Activated B cell treated with CpG ODN at 0.5 μM for 24 hours (primary cell): ENCODE data around the gene NDUFA1. TPM values are rescaled to one million over a fixed set of nuclear protein-coding genes. Genes with fewer than 3 reads are reported as not detected.
"Not testable (repeated sequence)": the region's sequence is repeated elsewhere in the genome, so short reads cannot be mapped to it uniquely, and the experiment has no call there.

Experiments
- ATAC-seq: fragments of 200-7000 bp; cut with Tn5 transposase; one replicate; pipeline ENCODE4 v1.10.0; 2021; ENCODE audit warnings: low read depth, mild to moderate bottlenecking, moderate library complexity
- CTCF ChIA-PET: fragments of 350-600 bp; sonication (Branson Sonifier 250); formaldehyde crosslinking; loops from one replicate; lab custom pipeline; 2021; ENCODE audit warnings: antibody characterized with exemption; lab: Charles Lee
- POLR2A ChIA-PET: fragments of 350-600 bp; sonication (Branson Sonifier 250); formaldehyde crosslinking; loops from one replicate; lab custom pipeline; 2021; ENCODE audit warnings: antibody characterized with exemption; lab: Charles Lee
- DNase-seq: peaks from one replicate; pipeline ENCODE4 v3.0.0; 2022
- H3K27ac Mint-ChIP-seq: one replicate; pipeline ENCODE4 v1.8.0; 2020; ENCODE audit warnings: mixed read lengths
- H3K27me3 Mint-ChIP-seq: one replicate; pipeline ENCODE4 v1.8.0; 2021; ENCODE audit warnings: mixed read lengths
- H3K36me3 Mint-ChIP-seq: one replicate; pipeline ENCODE4 v1.8.0; 2021; ENCODE audit warnings: low read depth, mixed read lengths
- H3K4me1 Mint-ChIP-seq: one replicate; pipeline ENCODE4 v1.8.0; 2021; ENCODE audit warnings: mixed read lengths
- H3K4me3 Mint-ChIP-seq: one replicate; pipeline ENCODE4 v1.8.0; 2020; ENCODE audit warnings: mild to moderate bottlenecking, mixed read lengths
- H3K9me3 Mint-ChIP-seq: one replicate; pipeline ENCODE4 v1.8.0; 2020; ENCODE audit warnings: mixed read lengths
- intact Hi-C: fragments of 100-400 bp; cut with micrococcal nuclease; formaldehyde crosslinking; loops from one replicate; pipeline ENCODE4 v1.15.1; 2024
- total RNA-seq: library from RNA; stranded (reverse); gene quantifications from 2 replicates; pipeline ENCODE4 v1.2.3, GENCODE V29; 2022
- TF ChIP-seq, protein P1 (sequence below): fragments of 200-600 bp; IDR thresholded peaks from one replicate; pipeline ENCODE4 v1.8.0; 2022; ENCODE audit warnings: antibody characterized with exemption, mild to moderate bottlenecking

Gene NDUFA1
- total RNA-seq, 1 donor from 2014 or later, result 65.3 TPM

DNA sequence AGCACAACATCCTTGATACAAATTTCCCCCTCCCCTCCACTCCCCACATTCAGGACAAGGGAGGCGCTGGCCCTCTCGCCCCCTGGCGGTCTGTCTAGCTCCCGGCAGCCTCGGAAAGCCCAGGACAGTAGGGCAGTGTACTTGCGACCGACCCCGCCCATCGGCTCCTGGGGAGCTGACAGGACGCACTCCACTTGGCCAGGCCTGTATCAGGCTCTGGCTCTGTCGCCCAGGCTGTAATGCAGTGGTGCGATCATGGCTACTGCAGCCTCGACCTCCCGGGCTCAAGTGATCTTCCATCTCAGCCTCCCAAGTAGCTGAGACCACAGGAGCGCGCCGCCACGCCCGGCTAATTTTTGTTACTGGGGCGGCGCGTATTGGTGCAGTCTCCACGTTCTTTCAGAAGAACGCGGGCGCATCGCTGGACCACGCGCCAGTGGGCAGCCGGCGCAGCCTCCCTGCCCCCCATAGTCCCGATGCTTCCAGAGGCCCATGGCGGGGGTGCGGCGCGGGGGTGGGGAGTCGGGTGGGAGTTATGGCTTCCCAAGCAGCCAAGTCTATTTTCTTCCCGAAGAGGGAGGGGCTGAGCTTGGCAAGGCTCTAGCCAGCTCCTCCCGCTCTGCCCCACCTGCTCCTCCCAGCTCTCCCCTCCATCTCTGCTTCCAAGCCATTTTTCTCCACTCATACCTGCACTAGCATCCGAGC is 16.2 kb downstream of the NDUFA1 start:
- peak overlapping the region; percentile 44 for H3K4me3 Mint-ChIP-seq
- ChIA-PET POLR2A (interaction anchor here (0.7 to 1.0 kb wide), 3 partner anchors 14 to 1071 kb away, joined by 3 to 5 read pairs (median 3); partner anchors contain the start of gene RPL39), CTCF (interaction anchor here (0.6 to 0.9 kb wide), 2 partner anchors 9 to 26 kb away, joined by 3 to 4 read pairs; no protein-coding TSS in a partner anchor)
- H3K9me3 Mint-ChIP-seq, result no peaks in the 10 kb centered on the region
- no peak overlapping the region for H3K27ac Mint-ChIP-seq
- DNase-seq, result peak; percentile 37
- peaks cover 5% of the 10 kb centered on the region for H3K4me1 Mint-ChIP-seq
- peak; percentile 86 for ATAC-seq
- no peaks in the 10 kb centered on the region for H3K36me3 Mint-ChIP-seq
- intact Hi-C loops, result no loop called here
- H3K27me3 Mint-ChIP-seq, result no peaks in the 10 kb centered on the region
- TF ChIP-seq, protein P1, sequence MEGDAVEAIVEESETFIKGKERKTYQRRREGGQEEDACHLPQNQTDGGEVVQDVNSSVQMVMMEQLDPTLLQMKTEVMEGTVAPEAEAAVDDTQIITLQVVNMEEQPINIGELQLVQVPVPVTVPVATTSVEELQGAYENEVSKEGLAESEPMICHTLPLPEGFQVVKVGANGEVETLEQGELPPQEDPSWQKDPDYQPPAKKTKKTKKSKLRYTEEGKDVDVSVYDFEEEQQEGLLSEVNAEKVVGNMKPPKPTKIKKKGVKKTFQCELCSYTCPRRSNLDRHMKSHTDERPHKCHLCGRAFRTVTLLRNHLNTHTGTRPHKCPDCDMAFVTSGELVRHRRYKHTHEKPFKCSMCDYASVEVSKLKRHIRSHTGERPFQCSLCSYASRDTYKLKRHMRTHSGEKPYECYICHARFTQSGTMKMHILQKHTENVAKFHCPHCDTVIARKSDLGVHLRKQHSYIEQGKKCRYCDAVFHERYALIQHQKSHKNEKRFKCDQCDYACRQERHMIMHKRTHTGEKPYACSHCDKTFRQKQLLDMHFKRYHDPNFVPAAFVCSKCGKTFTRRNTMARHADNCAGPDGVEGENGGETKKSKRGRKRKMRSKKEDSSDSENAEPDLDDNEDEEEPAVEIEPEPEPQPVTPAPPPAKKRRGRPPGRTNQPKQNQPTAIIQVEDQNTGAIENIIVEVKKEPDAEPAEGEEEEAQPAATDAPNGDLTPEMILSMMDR, result no peak

DNA sequence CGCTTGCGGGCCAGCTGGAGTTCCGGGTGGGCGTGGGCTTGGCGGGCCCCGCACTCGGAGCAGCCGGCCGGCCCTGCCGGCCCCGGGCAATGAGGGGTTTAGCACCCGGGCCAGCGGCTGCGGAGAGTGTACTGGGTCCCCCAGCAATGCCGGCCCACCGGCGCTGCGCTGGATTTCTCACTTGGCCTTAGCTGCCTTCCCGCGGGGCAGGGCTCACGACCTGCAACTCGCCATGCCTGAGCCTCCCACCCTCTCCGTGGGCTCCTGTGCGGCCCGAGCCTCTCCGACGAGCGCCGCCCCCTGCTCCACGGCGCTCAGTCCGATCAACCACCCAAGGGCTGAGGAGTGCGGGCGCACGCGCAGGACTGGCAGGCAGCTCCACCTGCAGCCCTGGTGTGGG is 19.0 kb downstream of the NDUFA1 start:
- intact Hi-C loops, DNase-seq, CTCF ChIA-PET, H3K27me3 Mint-ChIP-seq, H3K4me3 Mint-ChIP-seq, H3K36me3 Mint-ChIP-seq, H3K9me3 Mint-ChIP-seq, ATAC-seq, H3K4me1 Mint-ChIP-seq, H3K27ac Mint-ChIP-seq: not testable (repeated sequence)
- POLR2A ChIA-PET, result interaction anchor here (0.6 kb wide), 1 partner anchor 285 kb away, joined by 10 read pairs; no protein-coding TSS in a partner anchor

- H3K27me3 Mint-ChIP-seq, CTCF ChIA-PET, ATAC-seq, H3K4me3 Mint-ChIP-seq, H3K9me3 Mint-ChIP-seq, POLR2A ChIA-PET, DNase-seq, H3K27ac Mint-ChIP-seq, intact Hi-C loops, H3K36me3 Mint-ChIP-seq, H3K4me1 Mint-ChIP-seq: not testable (repeated sequence)
These were observed 20.5 kb downstream of the NDUFA1 start for GRCh38 chrX:119891961-119892692.

DNA sequence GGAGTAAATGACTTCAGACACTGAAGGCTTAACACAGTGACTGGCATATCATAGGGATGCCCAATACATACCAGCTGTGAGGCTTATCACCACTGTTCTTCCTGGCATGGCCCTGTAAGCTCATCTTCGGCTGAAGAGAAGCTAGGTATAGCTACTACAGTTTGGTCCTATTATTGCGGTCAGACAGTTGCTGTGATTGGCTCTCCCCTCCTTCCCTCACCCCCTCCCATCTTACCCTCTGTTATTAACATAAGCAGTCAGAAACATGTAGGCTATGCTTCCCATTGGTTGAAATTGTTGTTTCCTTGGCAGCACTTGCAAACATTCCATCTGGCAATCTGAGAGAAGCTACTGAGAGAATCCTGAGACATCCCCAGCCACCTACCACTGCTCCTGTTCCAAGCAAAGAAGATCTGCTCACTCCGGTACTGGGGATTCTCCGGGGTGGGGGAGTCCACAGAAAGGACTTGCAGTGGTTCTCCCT is 24.3 kb downstream of the NDUFA1 start, which contains the start of gene AKAP14:
Gene AKAP14, plus strand, starts transcription at position 51 of the 484 bp plus-strand sequence. CDS start 7,331 bp downstream, outside the sequence.
- ChIA-PET POLR2A (no interaction called here), CTCF (no interaction called here)
- Mint-ChIP-seq H3K27me3 (no peaks in the 10 kb centered on the region), H3K36me3 (no peaks in the 10 kb centered on the region), H3K9me3 (no peaks in the 10 kb centered on the region), H3K4me3 (no peak within 1 kb of the TSS), H3K27ac (no peak within 1 kb of the TSS), H3K4me1 (no peaks in the 10 kb centered on the region)
- no peak for DNase-seq
- intact Hi-C loops, result no loop called here
- no peak for ATAC-seq
- TF ChIP-seq, protein P1, result no peak

DNA sequence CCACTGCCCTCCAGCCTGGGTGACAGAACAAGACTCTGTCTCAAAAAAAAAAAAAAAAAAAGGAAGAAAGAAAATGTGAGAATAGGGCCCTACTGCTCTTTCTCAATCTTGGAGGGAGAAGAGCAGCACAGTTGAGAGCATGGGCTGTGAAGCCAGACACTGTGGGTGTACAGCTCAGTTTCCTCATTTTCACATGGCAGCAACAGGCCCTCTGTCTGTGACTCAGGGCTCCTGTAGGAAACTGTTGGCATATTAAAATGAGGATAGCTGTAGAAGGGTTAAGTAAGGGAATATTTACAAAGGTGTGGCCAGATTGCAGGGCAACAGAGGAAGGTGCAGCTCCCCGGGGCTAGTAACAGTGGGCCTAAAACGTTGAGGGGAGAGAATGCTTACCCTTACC is 27.5 kb downstream of the NDUFA1 start:
- Mint-ChIP-seq H3K4me3 (no peak overlapping the region), H3K36me3 (no peaks in the 10 kb centered on the region), H3K27ac (no peak overlapping the region), H3K27me3 (no peaks in the 10 kb centered on the region), H3K9me3 (no peaks in the 10 kb centered on the region), H3K4me1 (no peaks in the 10 kb centered on the region)
- TF ChIP-seq, protein P1, result no peak
- POLR2A ChIA-PET, result no interaction called here
- ATAC-seq (no peak), DNase-seq (no peak)
- intact Hi-C loops, result no loop called here
- CTCF ChIA-PET, result no interaction called here

- TF ChIP-seq, protein P1, result no peak
- CTCF ChIA-PET, result no interaction called here
- intact Hi-C loops, result no loop called here
These were observed 29.3 kb downstream of the NDUFA1 start for GRCh38 chrX:119900976-119901375.

More at GRCh38 chrX:119900976-119901375, 29.3 kb downstream of the NDUFA1 start:
- no peak for ATAC-seq
- H3K4me1 Mint-ChIP-seq, result no peaks in the 10 kb centered on the region
- no peaks in the 10 kb centered on the region for H3K27me3 Mint-ChIP-seq
- H3K4me3 Mint-ChIP-seq, result no peak overlapping the region
- H3K27ac Mint-ChIP-seq, result no peak overlapping the region
- POLR2A ChIA-PET, result no interaction called here
- no peaks in the 10 kb centered on the region for H3K36me3 Mint-ChIP-seq
- no peaks in the 10 kb centered on the region for H3K9me3 Mint-ChIP-seq
- no peak for DNase-seq
